Esophagus squamous epithelium (tissue), 5 donors: ENCODE data around the gene TUBAL3. TPM values are rescaled to one million over a fixed set of nuclear protein-coding genes. Genes with fewer than 3 reads are reported as not detected.

Source experiments
- DNase-seq: peaks from one replicate; lab custom pipeline; 2025; lab: John Stamatoyannopoulos, UW
- H3K27ac ChIP-seq, 4 donors: fragments of 200-600 bp; sonication (generic); one replicate each; pipeline ENCODE4 v1.5.1; 2016 to 2019; ENCODE audit warnings: mild to moderate bottlenecking in 1 of 4
- H3K27me3 ChIP-seq, 4 donors: fragments of 200-600 bp; sonication (generic); 1 replicate in 3 of 4; 2 replicates in 1 of 4; pipeline versions ENCODE4 v1.5.1 to v1.6.0; 2017 to 2021; ENCODE audit warnings: antibody characterized with exemption in 1 of 4
- H3K36me3 ChIP-seq, 3 donors: fragments of 200-600 bp; sonication (generic); one replicate each; pipeline ENCODE4 v1.5.1; 2016 to 2019
- H3K4me1 ChIP-seq, 3 donors: fragments of 200-600 bp; sonication (generic); one replicate each; pipeline ENCODE4 v1.5.1; 2017 to 2019
- H3K4me3 ChIP-seq, 4 donors: fragments of 200-600 bp; sonication (generic); 1 replicate in 3 of 4; 2 replicates in 1 of 4; pipeline ENCODE4 v1.5.1; 2016 to 2019; ENCODE audit warnings: mild to moderate bottlenecking in 2 of 4, moderate library complexity in 1 of 4
- H3K9me3 ChIP-seq, 3 donors: fragments of 200-600 bp; sonication (generic); one replicate each; pipeline ENCODE4 v1.5.1; 2016 to 2019
- POLR2A ChIP-seq, 4 donors: fragments of 450-650 bp; IDR thresholded peaks; one replicate each; pipeline ENCODE4 v1.6.1; 2017; ENCODE audit warnings: antibody characterized with exemption in 4 of 4, mild to moderate bottlenecking in 4 of 4, moderate library complexity in 3 of 4
- WGBS, 2 donors: methylation state at CpG; one replicate each; pipeline ENCODE4 v1.1.5; 2018; 5-methylcytosine and 5-hydroxymethylcytosine counted together
- intact Hi-C: fragments of 100-400 bp; cut with DNase I; formaldehyde crosslinking; loops from one replicate; pipeline ENCODE4 v1.15.0; 2022
- total RNA-seq, 4 donors: library from RNA; depleted of rRNA; stranded (reverse); fragments of >200 nt; gene quantifications; one replicate each; pipeline ENCODE4 v1.1.0, GENCODE V29; 2016
- TF ChIP-seq, protein P1 (sequence below), 6 experiments: fragments of 450-650 bp in 4 of 6; fragments of 200-600 bp in 2 of 6; sonication (generic) in 2 of 6; IDR thresholded peaks; one replicate each; pipeline ENCODE4 v1.5.1; 2016 to 2019; ENCODE audit warnings: antibody characterized with exemption in 6 of 6, mild to moderate bottlenecking in 4 of 6, moderate library complexity in 4 of 6
- donor health status: DM: yes; HTN: yes; CAD: no.

The TUBAL3 gene
- total RNA-seq, 4 donors from 2014 or later, result 0.19 TPM; not detected in 2

- DNase-seq, result no peak
- H3K4me3 ChIP-seq, result no peak overlapping the region
- intact Hi-C loops, result no loop called here
- TF ChIP-seq POLR2A (IDR thresholded peaks at IDR 0.05), result no peak
- TF ChIP-seq, protein P1, sequence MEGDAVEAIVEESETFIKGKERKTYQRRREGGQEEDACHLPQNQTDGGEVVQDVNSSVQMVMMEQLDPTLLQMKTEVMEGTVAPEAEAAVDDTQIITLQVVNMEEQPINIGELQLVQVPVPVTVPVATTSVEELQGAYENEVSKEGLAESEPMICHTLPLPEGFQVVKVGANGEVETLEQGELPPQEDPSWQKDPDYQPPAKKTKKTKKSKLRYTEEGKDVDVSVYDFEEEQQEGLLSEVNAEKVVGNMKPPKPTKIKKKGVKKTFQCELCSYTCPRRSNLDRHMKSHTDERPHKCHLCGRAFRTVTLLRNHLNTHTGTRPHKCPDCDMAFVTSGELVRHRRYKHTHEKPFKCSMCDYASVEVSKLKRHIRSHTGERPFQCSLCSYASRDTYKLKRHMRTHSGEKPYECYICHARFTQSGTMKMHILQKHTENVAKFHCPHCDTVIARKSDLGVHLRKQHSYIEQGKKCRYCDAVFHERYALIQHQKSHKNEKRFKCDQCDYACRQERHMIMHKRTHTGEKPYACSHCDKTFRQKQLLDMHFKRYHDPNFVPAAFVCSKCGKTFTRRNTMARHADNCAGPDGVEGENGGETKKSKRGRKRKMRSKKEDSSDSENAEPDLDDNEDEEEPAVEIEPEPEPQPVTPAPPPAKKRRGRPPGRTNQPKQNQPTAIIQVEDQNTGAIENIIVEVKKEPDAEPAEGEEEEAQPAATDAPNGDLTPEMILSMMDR (IDR thresholded peaks at IDR 0.05), result no peak
- H3K27ac ChIP-seq, result no peak overlapping the region
- peaks cover 0 to 54% (median 0%) of the 10 kb centered on the region in 4 donors for H3K27me3 ChIP-seq
- no peaks in the 10 kb centered on the region for H3K36me3 ChIP-seq
- WGBS, 2 donors, result 49% methylated on average over 7 of the region's 7 CpGs
- H3K4me1 ChIP-seq, result no peaks in the 10 kb centered on the region
- H3K9me3 ChIP-seq, result no peaks in the 10 kb centered on the region
These were observed 44.2 kb downstream of the TUBAL3 start for GRCh38 chr10:5360318-5360915.

GRCh38 chr10:5356302-5356763 lies 48.3 kb downstream of the TUBAL3 start:
- DNase-seq, result no peak
- WGBS, 2 donors, result 79 to 84% methylated on average over 4 of the region's 4 CpGs
- Histone ChIP-seq H3K36me3 (no peaks in the 10 kb centered on the region), H3K9me3 (no peaks in the 10 kb centered on the region), H3K27ac (no peak overlapping the region), H3K27me3 (peaks cover 0 to 21% (median 0%) of the 10 kb centered on the region in 4 donors), H3K4me3 (no peak overlapping the region), H3K4me1 (no peaks in the 10 kb centered on the region)
- TF ChIP-seq, protein P1 (IDR thresholded peaks at IDR 0.05), result no peak
- no peak for TF ChIP-seq POLR2A (IDR thresholded peaks at IDR 0.05)
- intact Hi-C loops, result no loop called here

- no peak for DNase-seq
- WGBS, 2 donors, result 80 to 83% methylated on average over 6 of the region's 6 CpGs
- Histone ChIP-seq H3K4me3 (no peak overlapping the region), H3K27ac (no peak overlapping the region), H3K36me3 (no peaks in the 10 kb centered on the region), H3K9me3 (no peaks in the 10 kb centered on the region), H3K27me3 (peaks cover 0 to 21% (median 0%) of the 10 kb centered on the region in 4 donors), H3K4me1 (no peaks in the 10 kb centered on the region)
- intact Hi-C loops, result no loop called here
- TF ChIP-seq, protein P1 (IDR thresholded peaks at IDR 0.05), result no peak
- no peak for TF ChIP-seq POLR2A (IDR thresholded peaks at IDR 0.05)
These were observed 48.9 kb downstream of the TUBAL3 start for GRCh38 chr10:5355594-5356301.

DNA sequence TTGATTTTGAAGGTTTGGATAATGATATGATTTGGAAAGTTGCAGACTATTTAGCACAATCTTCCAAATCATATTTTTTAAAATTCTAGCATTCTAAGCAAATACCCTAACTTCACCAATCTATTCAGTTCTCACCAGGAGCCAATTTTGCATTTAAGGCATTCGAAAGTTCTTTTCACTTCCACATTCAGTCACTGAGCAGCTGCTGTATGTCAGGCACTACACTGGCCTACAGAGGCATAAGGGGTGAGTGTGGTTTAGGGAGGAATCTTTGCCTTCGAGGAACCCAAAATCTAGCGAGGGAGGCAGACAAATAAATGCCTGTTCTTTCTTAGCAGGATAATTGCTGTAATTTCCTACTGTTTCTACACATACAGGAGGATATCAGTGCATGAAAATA lies 50.6 kb downstream of the TUBAL3 start:
- H3K9me3 ChIP-seq, result no peaks in the 10 kb centered on the region
- peaks cover 0 to 17% (median 0%) of the 10 kb centered on the region in 4 donors for H3K27me3 ChIP-seq
- H3K4me3 ChIP-seq, result no peak overlapping the region
- intact Hi-C loops, result no loop called here
- H3K27ac ChIP-seq, result no peak overlapping the region
- TF ChIP-seq, protein P1 (IDR thresholded peaks at IDR 0.05), result no peak
- no peak for TF ChIP-seq POLR2A (IDR thresholded peaks at IDR 0.05)
- WGBS, 2 donors, result 37 to 51% methylated on average over 3 of the region's 3 CpGs
- no peaks in the 10 kb centered on the region for H3K36me3 ChIP-seq
- no peaks in the 10 kb centered on the region for H3K4me1 ChIP-seq
- DNase-seq, result no peak

GRCh38 chr10:5349362-5349761 lies 55.3 kb downstream of the TUBAL3 start:
- WGBS, 2 donors, result 46 to 67% methylated on average over 2 of the region's 2 CpGs
- Histone ChIP-seq H3K4me1 (no peaks in the 10 kb centered on the region), H3K36me3 (no peaks in the 10 kb centered on the region), H3K27ac (no peak overlapping the region), H3K9me3 (no peaks in the 10 kb centered on the region), H3K4me3 (no peak overlapping the region), H3K27me3 (no peaks in the 10 kb centered on the region)
- no peak for TF ChIP-seq POLR2A (IDR thresholded peaks at IDR 0.05)
- TF ChIP-seq, protein P1 (IDR thresholded peaks at IDR 0.05), result no peak
- intact Hi-C loops, result no loop called here
- no peak for DNase-seq
